SH-SY5Y (cell line): ENCODE measurements around the gene FBXL7.

ENCODE experiments used
- GATA2 ChIP-seq: IDR thresholded peaks from 2 replicates; pipeline ENCODE4 v1.6.1; 2011; ENCODE audit warnings: mild to moderate bottlenecking, low read depth, low read length
- GATA3 ChIP-seq: IDR thresholded peaks from 2 replicates; pipeline ENCODE4 v1.6.1; 2011; ENCODE audit warnings: low read depth, mild to moderate bottlenecking, low read length, moderate library complexity

The FBXL7 gene

GRCh38 chr5:15858326-15858725 lies 358.3 kb downstream of the FBXL7 start:
- no peak for TF ChIP-seq GATA3
- TF ChIP-seq GATA2 = no peak

- no peak for TF ChIP-seq GATA2
- no peak for TF ChIP-seq GATA3
Measured at GRCh38 chr5:15864536-15865215, 364.7 kb downstream of the FBXL7 start.

GRCh38 chr5:15877914-15878313 lies 377.9 kb downstream of the FBXL7 start:
- TF ChIP-seq GATA3 (no peak), GATA2 (no peak)

GRCh38 chr5:15880201-15880600 lies 380.2 kb downstream of the FBXL7 start:
- TF ChIP-seq GATA2 (no peak), GATA3 (no peak)

GRCh38 chr5:15885156-15885555 lies 385.2 kb downstream of the FBXL7 start:
- TF ChIP-seq GATA3 = no peak
- TF ChIP-seq GATA2 = no peak

GRCh38 chr5:15886156-15886555 lies 386.2 kb downstream of the FBXL7 start:
- no peak for TF ChIP-seq GATA2
- TF ChIP-seq GATA3 = no peak

- TF ChIP-seq GATA3 (no peak), GATA2 (no peak)
Measured at GRCh38 chr5:15887093-15887492, 387.1 kb downstream of the FBXL7 start.

- TF ChIP-seq GATA2 (no peak), GATA3 (no peak)
Measured at GRCh38 chr5:15889001-15889400, 389.0 kb downstream of the FBXL7 start.

GRCh38 chr5:15893866-15894265 lies 393.9 kb downstream of the FBXL7 start:
- TF ChIP-seq GATA3 (no peak), GATA2 (no peak)

- TF ChIP-seq GATA2 = no peak
- no peak for TF ChIP-seq GATA3
Measured at GRCh38 chr5:15897656-15898055, 397.7 kb downstream of the FBXL7 start.

GRCh38 chr5:15898641-15899040 lies 398.7 kb downstream of the FBXL7 start:
- TF ChIP-seq GATA3 (no peak), GATA2 (no peak)

- TF ChIP-seq GATA3 = no peak
Measured at GRCh38 chr5:15899481-15899880, 399.5 kb downstream of the FBXL7 start.

GRCh38 chr5:15901151-15901550 lies 401.2 kb downstream of the FBXL7 start:
- TF ChIP-seq GATA3 = no peak
- no peak for TF ChIP-seq GATA2

GRCh38 chr5:15902066-15902465 lies 402.1 kb downstream of the FBXL7 start:
- TF ChIP-seq GATA2 = no peak
- no peak for TF ChIP-seq GATA3

GRCh38 chr5:15904899-15905830 lies 405.2 kb downstream of the FBXL7 start:
- no peak for TF ChIP-seq GATA2
- TF ChIP-seq GATA3 = no peak
